ENCODE measurements around the gene ESR1. TPM values are rescaled to one million over a fixed set of nuclear protein-coding genes. Genes with fewer than 3 reads are reported as not detected.
A peak's percentile ranks its signal among the peaks of the same experiment; 100 is the strongest.
"Not testable (repeated sequence)": the region's sequence is repeated elsewhere in the genome, so short reads cannot be mapped to it uniquely, and the experiment has no call there.

The ESR1 gene
- total RNA-seq, 3 donors from 2014 or later: 2.2 to 74.5 (median 67.5) TPM

GRCh38 chr6:151974061-151974617, 166.7 kb downstream of the ESR1 start:
- intact Hi-C loops (cut with DNase I; ENCODE audit: low total_unique reads): no loop called here
- Histone ChIP-seq H3K36me3 (no peaks in the 10 kb centered on the region), H3K27ac (no peak overlapping the region), H3K9me3 (no peaks in the 10 kb centered on the region), H3K4me3 (no peak overlapping the region), H3K4me1 (no peaks in the 10 kb centered on the region), H3K27me3 (no peaks in the 10 kb centered on the region)
- DNase-seq (ENCODE audit: low spot score in 2 of 2): no peak
- no peak for TF ChIP-seq POLR2A (IDR thresholded peaks at IDR 0.05)
- TF ChIP-seq POLR2AphosphoS5 (IDR thresholded peaks at IDR 0.05): no peak
- TF ChIP-seq, protein P1, sequence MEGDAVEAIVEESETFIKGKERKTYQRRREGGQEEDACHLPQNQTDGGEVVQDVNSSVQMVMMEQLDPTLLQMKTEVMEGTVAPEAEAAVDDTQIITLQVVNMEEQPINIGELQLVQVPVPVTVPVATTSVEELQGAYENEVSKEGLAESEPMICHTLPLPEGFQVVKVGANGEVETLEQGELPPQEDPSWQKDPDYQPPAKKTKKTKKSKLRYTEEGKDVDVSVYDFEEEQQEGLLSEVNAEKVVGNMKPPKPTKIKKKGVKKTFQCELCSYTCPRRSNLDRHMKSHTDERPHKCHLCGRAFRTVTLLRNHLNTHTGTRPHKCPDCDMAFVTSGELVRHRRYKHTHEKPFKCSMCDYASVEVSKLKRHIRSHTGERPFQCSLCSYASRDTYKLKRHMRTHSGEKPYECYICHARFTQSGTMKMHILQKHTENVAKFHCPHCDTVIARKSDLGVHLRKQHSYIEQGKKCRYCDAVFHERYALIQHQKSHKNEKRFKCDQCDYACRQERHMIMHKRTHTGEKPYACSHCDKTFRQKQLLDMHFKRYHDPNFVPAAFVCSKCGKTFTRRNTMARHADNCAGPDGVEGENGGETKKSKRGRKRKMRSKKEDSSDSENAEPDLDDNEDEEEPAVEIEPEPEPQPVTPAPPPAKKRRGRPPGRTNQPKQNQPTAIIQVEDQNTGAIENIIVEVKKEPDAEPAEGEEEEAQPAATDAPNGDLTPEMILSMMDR (IDR thresholded peaks at IDR 0.05): no peak

- Histone ChIP-seq H3K4me3 (no peak overlapping the region), H3K9me3 (no peaks in the 10 kb centered on the region), H3K36me3 (no peaks in the 10 kb centered on the region), H3K27ac (no peak overlapping the region), H3K27me3 (no peaks in the 10 kb centered on the region), H3K4me1 (no peaks in the 10 kb centered on the region)
- TF ChIP-seq, protein P1 (IDR thresholded peaks at IDR 0.05): no peak
- TF ChIP-seq POLR2AphosphoS5 (IDR thresholded peaks at IDR 0.05): no peak
- no peak for TF ChIP-seq POLR2A (IDR thresholded peaks at IDR 0.05)
- no peak for DNase-seq (ENCODE audit: low spot score in 2 of 2)
- intact Hi-C loops (cut with DNase I; ENCODE audit: low total_unique reads): loop anchor here (1.0 kb wide), 1 partner anchor 16 kb away; no protein-coding TSS in a partner anchor
These were observed 168.3 kb downstream of the ESR1 start for GRCh38 chr6:151975795-151976194.

DNA sequence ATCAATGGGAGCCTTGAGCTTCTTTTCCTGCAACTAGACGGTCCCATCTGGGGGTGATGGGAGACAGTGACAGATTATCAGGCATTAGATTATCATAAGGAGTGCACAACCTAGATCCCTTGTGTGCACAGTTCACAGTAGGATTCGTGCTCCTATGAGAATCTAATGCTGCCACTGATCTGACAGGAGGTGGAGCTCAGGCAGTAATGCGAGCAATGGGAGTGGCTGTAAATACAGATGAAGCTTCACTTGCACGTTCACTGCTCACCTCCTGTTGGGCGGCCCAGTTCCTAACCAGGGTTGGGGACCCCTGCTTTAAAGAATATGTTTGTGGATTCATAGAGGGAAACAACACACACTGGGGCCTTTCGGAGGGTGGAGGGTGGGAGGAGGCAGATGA, 180.7 kb downstream of the ESR1 start:
- H3K36me3 ChIP-seq; DNase-seq (ENCODE audit: low spot score in 2 of 2); H3K27me3 ChIP-seq; H3K9me3 ChIP-seq; H3K4me1 ChIP-seq; H3K27ac ChIP-seq; H3K4me3 ChIP-seq; intact Hi-C loops (cut with DNase I; ENCODE audit: low total_unique reads): not testable (repeated sequence)

- intact Hi-C loops (cut with DNase I; ENCODE audit: low total_unique reads): no loop called here
These were observed 184.6 kb downstream of the ESR1 start for GRCh38 chr6:151992091-151992490.

GRCh38 chr6:151993364-151993763, 185.9 kb downstream of the ESR1 start:
- no peaks in the 10 kb centered on the region for H3K9me3 ChIP-seq
- H3K4me1 ChIP-seq: no peaks in the 10 kb centered on the region
- intact Hi-C loops (cut with DNase I; ENCODE audit: low total_unique reads): no loop called here
- TF ChIP-seq POLR2AphosphoS5 (IDR thresholded peaks at IDR 0.05): no peak
- TF ChIP-seq POLR2A (IDR thresholded peaks at IDR 0.05): no peak
- TF ChIP-seq, protein P1 (IDR thresholded peaks at IDR 0.05): no peak
- no peak overlapping the region for H3K27ac ChIP-seq
- DNase-seq (ENCODE audit: low spot score in 2 of 2): no peak
- no peaks in the 10 kb centered on the region for H3K36me3 ChIP-seq
- H3K27me3 ChIP-seq: no peaks in the 10 kb centered on the region
- no peak overlapping the region for H3K4me3 ChIP-seq

More at GRCh38 chr6:151992091-151992490, 184.6 kb downstream of the ESR1 start:
- Histone ChIP-seq H3K4me3 (no peak overlapping the region), H3K27ac (no peak overlapping the region), H3K36me3 (no peaks in the 10 kb centered on the region), H3K4me1 (no peaks in the 10 kb centered on the region), H3K27me3 (no peaks in the 10 kb centered on the region), H3K9me3 (no peaks in the 10 kb centered on the region)
- TF ChIP-seq POLR2A (IDR thresholded peaks at IDR 0.05) (no peak), POLR2AphosphoS5 (IDR thresholded peaks at IDR 0.05) (no peak)
- TF ChIP-seq, protein P1 (IDR thresholded peaks at IDR 0.05): no peak
- DNase-seq (ENCODE audit: low spot score in 2 of 2): no peak

DNA sequence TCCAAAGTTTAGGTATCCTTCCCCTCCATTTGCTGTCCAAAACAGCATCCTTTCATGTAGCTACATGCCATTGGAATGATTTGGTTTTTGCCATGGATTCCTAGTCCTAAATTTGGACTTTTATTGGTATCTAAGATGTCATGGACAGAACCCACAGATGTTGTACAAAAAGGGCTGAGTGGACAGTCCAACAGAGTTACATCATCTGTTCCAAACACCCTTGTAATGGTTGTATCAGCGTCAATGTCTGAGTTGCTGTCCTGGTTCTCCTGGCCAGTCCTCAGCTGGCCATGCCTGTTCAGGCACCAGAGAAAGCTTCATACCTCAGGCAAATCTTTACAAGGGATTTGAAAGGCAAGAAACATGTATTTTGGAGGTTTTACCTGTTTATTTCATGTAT, 191.3 kb downstream of the ESR1 start:
- DNase-seq (ENCODE audit: low spot score in 2 of 2): no peak
- no peaks in the 10 kb centered on the region for H3K27me3 ChIP-seq
- H3K4me1 ChIP-seq: no peaks in the 10 kb centered on the region
- intact Hi-C loops (cut with DNase I; ENCODE audit: low total_unique reads): no loop called here
- peak overlapping the region; percentile 14 to 32 for H3K27ac ChIP-seq
- no peaks in the 10 kb centered on the region for H3K9me3 ChIP-seq
- H3K36me3 ChIP-seq: no peaks in the 10 kb centered on the region
- TF ChIP-seq, protein P1 (IDR thresholded peaks at IDR 0.05): no peak
- TF ChIP-seq POLR2A (IDR thresholded peaks at IDR 0.05) (no peak), POLR2AphosphoS5 (IDR thresholded peaks at IDR 0.05) (no peak)
- no peak overlapping the region for H3K4me3 ChIP-seq

Measured in breast epithelium (tissue), 4 donors.